Measurements from ENCODE around the gene SEC22B. TPM values are rescaled to one million over a fixed set of nuclear protein-coding genes. Genes with fewer than 3 reads are reported as not detected.

The SEC22B gene
- total RNA-seq (2021) (9.5 to 11.5 TPM (median 9.9 TPM) in 3 replicates), Bru-seq, nascent RNA (percentile 94 among the genes with signal in this experiment)
- long read RNA-seq, experiment 1, full-length matches to known transcripts: 53 of 75 reads
- long read RNA-seq, experiment 1, partial matches to known transcripts: 2 of 75 reads
- long read RNA-seq, experiment 1, other reads (novel, unspliced or antisense): 20 of 75 reads
- long read RNA-seq, experiment 2, full-length matches to known transcripts: 14 of 30 reads
- long read RNA-seq, experiment 2, partial matches to known transcripts: 0 of 30 reads
- long read RNA-seq, experiment 2, other reads (novel, unspliced or antisense): 16 of 30 reads
- long read RNA-seq, experiment 3, full-length matches to known transcripts: 40 of 49 reads
- long read RNA-seq, experiment 3, partial matches to known transcripts: 2 of 49 reads
- long read RNA-seq, experiment 3, other reads (novel, unspliced or antisense): 7 of 49 reads

DNA sequence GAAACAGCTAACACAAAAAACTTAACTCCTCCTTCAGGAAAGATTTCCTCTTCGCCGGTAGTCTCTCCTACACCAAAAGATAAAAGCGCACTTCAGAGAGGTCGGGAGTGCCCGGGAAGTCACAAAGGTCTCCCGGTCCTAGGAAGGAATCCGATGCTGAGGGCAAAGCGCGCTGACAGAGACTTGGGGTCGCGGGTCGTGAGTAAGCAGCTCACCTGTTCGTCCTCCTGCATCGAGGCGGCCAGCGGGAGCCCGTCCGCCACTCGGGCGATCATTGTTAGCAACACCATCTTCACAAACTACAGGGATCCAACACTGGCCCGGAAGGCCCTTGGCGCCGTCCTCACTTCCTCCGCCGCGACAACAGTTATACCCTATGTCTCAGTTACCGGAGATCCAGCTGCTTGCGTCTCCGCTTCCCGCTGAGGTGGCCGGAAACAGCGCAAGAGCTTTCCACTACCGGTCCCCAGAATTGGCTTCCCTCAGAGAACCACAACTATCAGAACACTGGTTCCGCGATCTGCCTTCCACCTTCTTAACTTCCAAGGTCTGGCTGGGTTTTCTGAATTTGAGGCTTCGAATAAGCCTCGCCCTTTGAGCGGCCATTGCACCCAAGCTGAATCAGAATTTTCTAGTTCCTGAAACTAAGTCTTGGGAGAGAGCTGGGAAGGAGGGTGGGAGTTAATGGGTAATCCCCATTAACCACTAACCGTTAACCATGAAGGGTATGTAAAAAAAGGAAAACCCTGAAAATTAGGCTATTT lies at the start of gene SEC22B:
Gene SEC22B (minus strand): TSS at position 429 of the 764 bp plus-strand sequence. CDS start 139 bp downstream, at position 290.
- peak; percentile 90 for DNase-seq (ENCODE audit: low spot score)
- no peaks in the 10 kb centered on the region for H3K9me3 Mint-ChIP-seq
- H3K27me3 Mint-ChIP-seq (ENCODE audit: low read depth): no peaks in the 10 kb centered on the region
- H3K4me1 Mint-ChIP-seq: peaks cover 18% of the 10 kb centered on the region
- peak; percentile 84 for ATAC-seq
- H3K27ac Mint-ChIP-seq: peak within 1 kb of the TSS; percentile 98
- ChIA-PET CTCF (interaction anchor here (0.8 kb wide), 1 partner anchor 280 kb away, joined by 3 read pairs; the partner anchor contains the start of gene ADAM30), POLR2A (interaction anchor here (0.6 kb wide), 1 partner anchor 237 kb away, joined by 4 read pairs; no protein-coding TSS in a partner anchor)
- 0 out of 2 replicates have a peak, but pooled peaks cover 4% of the 10 kb centered on the region for H3K36me3 Mint-ChIP-seq
- peak within 1 kb of the TSS; percentile 96 for H3K4me3 Mint-ChIP-seq
- TF ChIP-seq ZNF423 (CRISPR knock-in tag; IDR thresholded peaks at IDR 0.05): no peak; the same call in 1 of the 2 replicates
- TF ChIP-seq CREM (CRISPR knock-in tag; IDR thresholded peaks at IDR 0.05): peak; percentile 87; the same call in 1 of the 2 replicates
- no peak for TF ChIP-seq ELF4 (CRISPR knock-in tag; IDR thresholded peaks at IDR 0.05; ENCODE audit: low read depth)
- TF ChIP-seq ZNF232 (CRISPR knock-in tag; IDR thresholded peaks at IDR 0.05): 0 out of 2 replicates have a peak, but pooled peaks have one; percentile 56
- TF ChIP-seq, protein P1, sequence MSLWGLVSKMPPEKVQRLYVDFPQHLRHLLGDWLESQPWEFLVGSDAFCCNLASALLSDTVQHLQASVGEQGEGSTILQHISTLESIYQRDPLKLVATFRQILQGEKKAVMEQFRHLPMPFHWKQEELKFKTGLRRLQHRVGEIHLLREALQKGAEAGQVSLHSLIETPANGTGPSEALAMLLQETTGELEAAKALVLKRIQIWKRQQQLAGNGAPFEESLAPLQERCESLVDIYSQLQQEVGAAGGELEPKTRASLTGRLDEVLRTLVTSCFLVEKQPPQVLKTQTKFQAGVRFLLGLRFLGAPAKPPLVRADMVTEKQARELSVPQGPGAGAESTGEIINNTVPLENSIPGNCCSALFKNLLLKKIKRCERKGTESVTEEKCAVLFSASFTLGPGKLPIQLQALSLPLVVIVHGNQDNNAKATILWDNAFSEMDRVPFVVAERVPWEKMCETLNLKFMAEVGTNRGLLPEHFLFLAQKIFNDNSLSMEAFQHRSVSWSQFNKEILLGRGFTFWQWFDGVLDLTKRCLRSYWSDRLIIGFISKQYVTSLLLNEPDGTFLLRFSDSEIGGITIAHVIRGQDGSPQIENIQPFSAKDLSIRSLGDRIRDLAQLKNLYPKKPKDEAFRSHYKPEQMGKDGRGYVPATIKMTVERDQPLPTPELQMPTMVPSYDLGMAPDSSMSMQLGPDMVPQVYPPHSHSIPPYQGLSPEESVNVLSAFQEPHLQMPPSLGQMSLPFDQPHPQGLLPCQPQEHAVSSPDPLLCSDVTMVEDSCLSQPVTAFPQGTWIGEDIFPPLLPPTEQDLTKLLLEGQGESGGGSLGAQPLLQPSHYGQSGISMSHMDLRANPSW (CRISPR knock-in tag; conservative IDR thresholded peaks at IDR 0.05; ENCODE audit: low read depth): no peak
- TF ChIP-seq GABPB1 (CRISPR knock-in tag; IDR thresholded peaks at IDR 0.05): peak; percentile 80
- TF ChIP-seq, protein P2, sequence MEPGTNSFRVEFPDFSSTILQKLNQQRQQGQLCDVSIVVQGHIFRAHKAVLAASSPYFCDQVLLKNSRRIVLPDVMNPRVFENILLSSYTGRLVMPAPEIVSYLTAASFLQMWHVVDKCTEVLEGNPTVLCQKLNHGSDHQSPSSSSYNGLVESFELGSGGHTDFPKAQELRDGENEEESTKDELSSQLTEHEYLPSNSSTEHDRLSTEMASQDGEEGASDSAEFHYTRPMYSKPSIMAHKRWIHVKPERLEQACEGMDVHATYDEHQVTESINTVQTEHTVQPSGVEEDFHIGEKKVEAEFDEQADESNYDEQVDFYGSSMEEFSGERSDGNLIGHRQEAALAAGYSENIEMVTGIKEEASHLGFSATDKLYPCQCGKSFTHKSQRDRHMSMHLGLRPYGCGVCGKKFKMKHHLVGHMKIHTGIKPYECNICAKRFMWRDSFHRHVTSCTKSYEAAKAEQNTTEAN (CRISPR knock-in tag; IDR thresholded peaks at IDR 0.05): no peak
- no peak; the same call in 1 of the 2 replicates for TF ChIP-seq FOXP1 (CRISPR knock-in tag; IDR thresholded peaks at IDR 0.05; ENCODE audit: borderline replicate concordance)
- TF ChIP-seq, protein P3, sequence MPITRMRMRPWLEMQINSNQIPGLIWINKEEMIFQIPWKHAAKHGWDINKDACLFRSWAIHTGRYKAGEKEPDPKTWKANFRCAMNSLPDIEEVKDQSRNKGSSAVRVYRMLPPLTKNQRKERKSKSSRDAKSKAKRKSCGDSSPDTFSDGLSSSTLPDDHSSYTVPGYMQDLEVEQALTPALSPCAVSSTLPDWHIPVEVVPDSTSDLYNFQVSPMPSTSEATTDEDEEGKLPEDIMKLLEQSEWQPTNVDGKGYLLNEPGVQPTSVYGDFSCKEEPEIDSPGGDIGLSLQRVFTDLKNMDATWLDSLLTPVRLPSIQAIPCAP (CRISPR knock-in tag; IDR thresholded peaks at IDR 0.05): 0 out of 2 replicates have a peak, but pooled peaks have one; percentile 36
- TF ChIP-seq TEAD1 (CRISPR knock-in tag; IDR thresholded peaks at IDR 0.05): peak; percentile 66
- TF ChIP-seq FOXK1 (CRISPR knock-in tag; IDR thresholded peaks at IDR 0.05): peak; percentile 76; the same call in 1 of the 2 replicates
- no peak for TF ChIP-seq ATF1 (CRISPR knock-in tag; IDR thresholded peaks at IDR 0.05)
- TF ChIP-seq ZNF138 (CRISPR knock-in tag; conservative IDR thresholded peaks at IDR 0.05): no peak
- TF ChIP-seq, protein P4, sequence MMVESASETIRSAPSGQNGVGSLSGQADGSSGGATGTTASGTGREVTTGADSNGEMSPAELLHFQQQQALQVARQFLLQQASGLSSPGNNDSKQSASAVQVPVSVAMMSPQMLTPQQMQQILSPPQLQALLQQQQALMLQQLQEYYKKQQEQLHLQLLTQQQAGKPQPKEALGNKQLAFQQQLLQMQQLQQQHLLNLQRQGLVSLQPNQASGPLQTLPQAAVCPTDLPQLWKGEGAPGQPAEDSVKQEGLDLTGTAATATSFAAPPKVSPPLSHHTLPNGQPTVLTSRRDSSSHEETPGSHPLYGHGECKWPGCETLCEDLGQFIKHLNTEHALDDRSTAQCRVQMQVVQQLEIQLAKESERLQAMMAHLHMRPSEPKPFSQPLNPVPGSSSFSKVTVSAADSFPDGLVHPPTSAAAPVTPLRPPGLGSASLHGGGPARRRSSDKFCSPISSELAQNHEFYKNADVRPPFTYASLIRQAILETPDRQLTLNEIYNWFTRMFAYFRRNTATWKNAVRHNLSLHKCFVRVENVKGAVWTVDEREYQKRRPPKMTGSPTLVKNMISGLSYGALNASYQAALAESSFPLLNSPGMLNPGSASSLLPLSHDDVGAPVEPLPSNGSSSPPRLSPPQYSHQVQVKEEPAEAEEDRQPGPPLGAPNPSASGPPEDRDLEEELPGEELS (CRISPR knock-in tag; IDR thresholded peaks at IDR 0.05): peak; percentile 66; the same call in 1 of the 2 replicates
- TF ChIP-seq, protein P5, sequence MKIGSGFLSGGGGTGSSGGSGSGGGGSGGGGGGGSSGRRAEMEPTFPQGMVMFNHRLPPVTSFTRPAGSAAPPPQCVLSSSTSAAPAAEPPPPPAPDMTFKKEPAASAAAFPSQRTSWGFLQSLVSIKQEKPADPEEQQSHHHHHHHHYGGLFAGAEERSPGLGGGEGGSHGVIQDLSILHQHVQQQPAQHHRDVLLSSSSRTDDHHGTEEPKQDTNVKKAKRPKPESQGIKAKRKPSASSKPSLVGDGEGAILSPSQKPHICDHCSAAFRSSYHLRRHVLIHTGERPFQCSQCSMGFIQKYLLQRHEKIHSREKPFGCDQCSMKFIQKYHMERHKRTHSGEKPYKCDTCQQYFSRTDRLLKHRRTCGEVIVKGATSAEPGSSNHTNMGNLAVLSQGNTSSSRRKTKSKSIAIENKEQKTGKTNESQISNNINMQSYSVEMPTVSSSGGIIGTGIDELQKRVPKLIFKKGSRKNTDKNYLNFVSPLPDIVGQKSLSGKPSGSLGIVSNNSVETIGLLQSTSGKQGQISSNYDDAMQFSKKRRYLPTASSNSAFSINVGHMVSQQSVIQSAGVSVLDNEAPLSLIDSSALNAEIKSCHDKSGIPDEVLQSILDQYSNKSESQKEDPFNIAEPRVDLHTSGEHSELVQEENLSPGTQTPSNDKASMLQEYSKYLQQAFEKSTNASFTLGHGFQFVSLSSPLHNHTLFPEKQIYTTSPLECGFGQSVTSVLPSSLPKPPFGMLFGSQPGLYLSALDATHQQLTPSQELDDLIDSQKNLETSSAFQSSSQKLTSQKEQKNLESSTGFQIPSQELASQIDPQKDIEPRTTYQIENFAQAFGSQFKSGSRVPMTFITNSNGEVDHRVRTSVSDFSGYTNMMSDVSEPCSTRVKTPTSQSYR (CRISPR knock-in tag; IDR thresholded peaks at IDR 0.05): 0 out of 2 replicates have a peak, but pooled peaks have one; percentile 32
- peak; percentile 76 for TF ChIP-seq ETV6 (CRISPR knock-in tag; IDR thresholded peaks at IDR 0.05)
- TF ChIP-seq, protein P6, sequence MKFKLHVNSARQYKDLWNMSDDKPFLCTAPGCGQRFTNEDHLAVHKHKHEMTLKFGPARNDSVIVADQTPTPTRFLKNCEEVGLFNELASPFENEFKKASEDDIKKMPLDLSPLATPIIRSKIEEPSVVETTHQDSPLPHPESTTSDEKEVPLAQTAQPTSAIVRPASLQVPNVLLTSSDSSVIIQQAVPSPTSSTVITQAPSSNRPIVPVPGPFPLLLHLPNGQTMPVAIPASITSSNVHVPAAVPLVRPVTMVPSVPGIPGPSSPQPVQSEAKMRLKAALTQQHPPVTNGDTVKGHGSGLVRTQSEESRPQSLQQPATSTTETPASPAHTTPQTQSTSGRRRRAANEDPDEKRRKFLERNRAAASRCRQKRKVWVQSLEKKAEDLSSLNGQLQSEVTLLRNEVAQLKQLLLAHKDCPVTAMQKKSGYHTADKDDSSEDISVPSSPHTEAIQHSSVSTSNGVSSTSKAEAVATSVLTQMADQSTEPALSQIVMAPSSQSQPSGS (CRISPR knock-in tag; IDR thresholded peaks at IDR 0.05; ENCODE audit: borderline replicate concordance, low read depth): no peak
- TF ChIP-seq SP1 (CRISPR knock-in tag; conservative IDR thresholded peaks at IDR 0.05): peak; percentile 67
- no peak for TF ChIP-seq GTF2I (CRISPR knock-in tag; conservative IDR thresholded peaks at IDR 0.05)
- TF ChIP-seq, protein P7, sequence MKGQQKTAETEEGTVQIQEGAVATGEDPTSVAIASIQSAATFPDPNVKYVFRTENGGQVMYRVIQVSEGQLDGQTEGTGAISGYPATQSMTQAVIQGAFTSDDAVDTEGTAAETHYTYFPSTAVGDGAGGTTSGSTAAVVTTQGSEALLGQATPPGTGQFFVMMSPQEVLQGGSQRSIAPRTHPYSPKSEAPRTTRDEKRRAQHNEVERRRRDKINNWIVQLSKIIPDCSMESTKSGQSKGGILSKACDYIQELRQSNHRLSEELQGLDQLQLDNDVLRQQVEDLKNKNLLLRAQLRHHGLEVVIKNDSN (CRISPR knock-in tag; IDR thresholded peaks at IDR 0.05): peak; percentile 12; the same call in 1 of the 2 replicates
- peak; percentile 76; the same call in 1 of the 2 replicates for TF ChIP-seq MYBL2 (CRISPR knock-in tag; IDR thresholded peaks at IDR 0.05)
- TF ChIP-seq ZNF416 (CRISPR knock-in tag; IDR thresholded peaks at IDR 0.05): no peak
